ENCODE measurements around the gene B4GALT2.

The B4GALT2 gene

DNA sequence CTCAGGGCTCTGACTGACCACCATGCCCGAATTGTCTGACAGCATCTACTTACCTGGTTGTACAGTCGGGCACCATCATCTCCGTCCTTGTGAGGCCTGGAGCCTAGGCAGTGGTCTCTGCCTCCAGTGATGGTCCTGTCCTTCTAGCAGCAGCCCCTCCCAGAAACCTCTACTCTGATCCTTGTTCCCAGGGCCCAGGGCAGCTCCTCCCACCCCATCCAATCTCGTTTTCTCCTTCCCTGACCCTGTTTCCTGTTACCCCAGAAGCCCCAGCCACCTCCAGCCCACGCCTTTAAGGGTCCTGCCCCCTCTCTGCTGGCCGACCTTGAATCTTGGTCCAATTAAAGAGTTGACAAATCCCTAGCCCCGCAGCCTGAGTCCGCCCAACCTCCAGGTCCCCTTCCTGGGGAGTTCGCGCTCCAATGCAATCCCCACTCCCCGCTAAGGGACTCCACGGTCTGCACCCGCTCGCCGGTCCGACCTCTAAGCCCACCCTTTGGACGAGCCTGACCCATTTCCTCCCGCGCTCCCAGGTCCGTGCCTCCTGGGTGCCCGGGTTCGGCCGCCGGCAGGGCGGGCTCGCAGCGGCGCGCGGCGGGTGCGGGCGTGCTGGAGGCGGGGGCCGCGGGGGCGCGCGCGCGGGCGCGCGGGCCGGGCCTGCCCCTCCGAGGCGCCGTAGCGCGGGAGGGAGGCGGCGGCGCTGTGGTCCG is at the start of gene B4GALT2:
Gene B4GALT2 (plus strand): TSS at position 660 of the 710 bp plus-strand sequence. CDS start 1,951 bp downstream, outside the sequence.
- no peak for DNase-seq (ENCODE audit: low read depth)

DNA sequence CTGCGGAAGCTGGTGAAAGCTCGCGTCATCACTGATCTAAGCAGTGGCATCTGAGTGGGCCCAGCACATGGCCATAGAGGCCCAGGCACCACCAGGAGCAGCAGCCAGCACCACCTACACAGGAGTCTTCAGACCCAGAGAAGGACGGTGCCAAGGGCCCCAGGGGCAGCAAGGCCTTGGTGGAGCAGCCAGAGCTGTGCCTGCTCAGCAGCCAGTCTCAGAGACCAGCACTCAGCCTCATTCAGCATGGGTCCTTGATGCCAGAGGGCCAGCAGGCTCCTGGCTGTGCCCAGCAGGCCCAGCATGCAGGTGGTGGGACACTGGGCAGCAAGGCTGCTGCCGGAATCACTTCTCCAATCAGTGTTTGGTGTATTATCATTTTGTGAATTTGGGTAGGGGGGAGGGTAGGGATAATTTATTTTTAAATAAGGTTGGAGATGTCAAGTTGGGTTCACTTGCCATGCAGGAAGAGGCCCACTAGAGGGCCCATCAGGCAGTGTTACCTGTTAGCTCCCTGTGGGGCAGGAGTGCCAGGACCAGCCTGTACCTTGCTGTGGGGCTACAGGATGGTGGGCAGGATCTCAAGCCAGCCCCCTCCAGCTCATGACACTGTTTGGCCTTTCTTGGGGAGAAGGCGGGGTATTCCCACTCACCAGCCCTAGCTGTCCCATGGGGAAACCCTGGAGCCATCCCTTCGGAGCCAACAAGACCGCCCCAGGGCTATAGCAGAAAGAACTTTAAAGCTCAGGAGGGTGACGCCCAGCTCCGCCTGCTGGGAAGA is 48.7 kb upstream of the B4GALT2 start:
- DNase-seq (ENCODE audit: low read depth): no peak

GRCh38 chr1:43930949-43931275 is 48.1 kb upstream of the B4GALT2 start:
- DNase-seq (ENCODE audit: low read depth): no peak

DNA sequence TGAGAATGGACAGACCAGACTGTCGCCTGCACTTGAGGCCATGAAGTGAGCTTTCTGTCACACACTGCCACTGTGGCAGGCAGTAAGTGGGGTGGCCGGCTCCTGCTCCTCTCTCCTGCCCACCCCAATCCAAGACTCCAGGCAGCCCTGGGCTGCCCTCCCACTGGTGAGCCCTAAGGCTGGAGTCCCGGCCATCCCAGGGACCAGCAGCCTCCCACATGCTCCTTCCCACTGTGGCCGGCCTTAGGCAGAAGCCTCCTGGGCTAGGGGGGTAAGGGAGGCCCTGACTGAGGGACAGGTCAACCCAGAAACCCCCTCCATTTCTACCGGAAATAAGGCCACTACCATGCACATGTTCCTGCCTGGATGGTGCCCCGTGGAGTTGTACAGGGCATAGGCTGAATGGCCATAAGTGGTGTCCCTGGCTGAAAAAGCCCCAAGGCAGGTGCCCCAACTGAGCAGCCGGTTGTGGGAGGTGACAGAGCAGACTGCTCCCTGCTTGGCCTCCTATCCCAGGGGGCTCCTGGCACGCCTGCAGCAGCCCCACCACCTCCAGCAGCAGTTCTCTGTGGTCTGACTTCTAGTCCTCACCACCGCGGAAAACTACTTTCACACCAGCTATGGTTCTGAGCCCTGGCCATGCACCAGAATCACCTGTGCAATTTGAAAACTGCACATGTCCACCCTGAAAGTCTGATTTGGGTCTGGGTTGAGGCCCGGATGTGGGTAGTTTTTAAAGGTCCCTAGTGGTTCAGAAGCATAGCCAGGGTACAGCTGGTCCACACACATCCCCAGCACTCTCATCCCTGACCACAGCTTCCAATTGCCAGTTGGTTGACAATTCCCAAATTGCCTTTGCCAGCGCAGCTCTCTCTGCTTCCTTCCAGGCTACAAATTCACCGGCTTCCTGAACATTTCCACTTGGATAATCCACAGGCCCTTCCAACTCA is 47.0 kb upstream of the B4GALT2 start:
- DNase-seq (ENCODE audit: low read depth): no peak

GRCh38 chr1:43932786-43933385 is 46.1 kb upstream of the B4GALT2 start:
- no peak for DNase-seq (ENCODE audit: low read depth)

DNA sequence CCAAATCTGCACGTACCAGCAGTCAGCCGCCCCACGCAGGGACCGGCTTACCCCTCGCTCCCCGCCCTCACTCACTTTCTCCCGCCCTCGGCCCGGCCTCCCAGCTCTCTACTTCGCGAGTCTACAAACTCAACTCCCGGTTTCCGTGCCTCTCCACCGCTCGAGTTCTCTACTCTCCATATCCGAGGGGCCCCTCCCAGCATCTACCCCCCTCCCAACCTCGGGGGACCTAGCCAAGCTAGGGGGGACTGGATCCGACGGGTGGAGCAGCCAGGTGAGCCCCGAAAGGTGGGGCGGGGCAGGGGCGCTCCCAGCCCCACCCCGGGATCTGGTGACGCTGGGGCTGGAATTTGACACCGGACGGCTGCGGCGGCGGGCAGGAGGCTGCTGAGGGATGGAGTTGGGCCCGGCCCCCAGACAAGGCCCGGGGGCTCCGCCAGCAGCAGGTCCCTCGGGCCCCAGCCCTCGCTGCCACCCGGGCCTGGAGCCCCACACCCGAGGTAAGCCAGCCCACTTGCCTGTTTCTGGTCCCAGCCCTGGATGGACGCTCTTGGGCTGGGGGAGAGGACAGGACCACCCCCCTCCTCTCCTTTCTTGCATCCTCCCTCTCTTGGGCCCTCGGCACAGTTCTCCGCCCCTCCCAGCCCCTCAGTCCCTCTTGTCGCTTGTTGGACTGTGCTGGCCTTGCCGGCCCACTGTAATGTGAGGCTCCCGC is 45.5 kb upstream of the B4GALT2 start, which contains the start of gene ARTN:
Gene ARTN (plus strand): TSS at position 416 of the 715 bp plus-strand sequence. CDS start 1,856 bp downstream, outside the sequence.
- no peak for DNase-seq (ENCODE audit: low read depth)

DNA sequence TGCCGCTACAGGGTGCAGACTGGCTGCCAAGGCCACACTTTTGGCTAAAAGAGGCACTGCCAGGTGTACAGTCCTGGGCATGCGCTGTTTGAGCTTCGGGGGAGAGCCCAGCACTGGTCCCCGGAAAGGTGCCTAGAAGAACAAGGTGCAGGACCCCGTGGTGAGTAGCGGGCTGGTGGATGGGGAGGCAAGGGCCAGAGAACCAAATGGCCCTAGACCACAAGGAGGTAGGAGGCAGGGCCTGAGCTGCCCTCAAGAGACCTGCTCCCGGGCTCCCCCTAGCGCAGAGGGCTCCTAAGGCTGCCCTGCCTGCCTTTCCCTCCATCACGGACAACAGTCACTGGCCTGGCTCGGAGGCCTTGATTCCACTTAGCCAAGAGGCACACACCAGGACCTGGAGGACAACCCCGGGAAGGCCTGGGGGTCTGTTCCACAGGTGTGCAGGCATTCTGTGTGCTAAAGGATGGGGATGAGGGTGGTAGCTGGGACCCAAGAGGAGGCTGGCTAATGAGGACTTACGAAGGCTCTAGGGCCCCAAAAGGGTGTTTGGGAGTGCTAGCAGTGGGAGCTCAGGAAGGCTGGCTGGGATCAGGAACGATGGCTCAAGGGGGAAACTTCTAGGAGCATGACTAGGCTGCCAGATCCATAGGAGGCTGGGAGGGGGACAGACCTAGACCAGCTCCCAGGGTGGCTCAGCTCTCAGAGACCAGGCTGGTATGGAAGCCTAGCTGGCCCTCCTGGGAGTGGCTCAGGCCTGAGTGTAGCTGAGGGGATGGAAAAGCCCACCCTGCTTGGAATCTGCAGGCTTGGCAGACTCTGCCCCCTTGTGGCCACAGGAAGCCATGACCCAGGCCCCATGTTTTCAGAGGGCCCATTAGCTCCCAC is 44.7 kb upstream of the B4GALT2 start:
- DNase-seq (ENCODE audit: low read depth): peak; percentile 18

GRCh38 chr1:43934986-43935324 is 44.1 kb upstream of the B4GALT2 start:
- no peak for DNase-seq (ENCODE audit: low read depth)

DNA sequence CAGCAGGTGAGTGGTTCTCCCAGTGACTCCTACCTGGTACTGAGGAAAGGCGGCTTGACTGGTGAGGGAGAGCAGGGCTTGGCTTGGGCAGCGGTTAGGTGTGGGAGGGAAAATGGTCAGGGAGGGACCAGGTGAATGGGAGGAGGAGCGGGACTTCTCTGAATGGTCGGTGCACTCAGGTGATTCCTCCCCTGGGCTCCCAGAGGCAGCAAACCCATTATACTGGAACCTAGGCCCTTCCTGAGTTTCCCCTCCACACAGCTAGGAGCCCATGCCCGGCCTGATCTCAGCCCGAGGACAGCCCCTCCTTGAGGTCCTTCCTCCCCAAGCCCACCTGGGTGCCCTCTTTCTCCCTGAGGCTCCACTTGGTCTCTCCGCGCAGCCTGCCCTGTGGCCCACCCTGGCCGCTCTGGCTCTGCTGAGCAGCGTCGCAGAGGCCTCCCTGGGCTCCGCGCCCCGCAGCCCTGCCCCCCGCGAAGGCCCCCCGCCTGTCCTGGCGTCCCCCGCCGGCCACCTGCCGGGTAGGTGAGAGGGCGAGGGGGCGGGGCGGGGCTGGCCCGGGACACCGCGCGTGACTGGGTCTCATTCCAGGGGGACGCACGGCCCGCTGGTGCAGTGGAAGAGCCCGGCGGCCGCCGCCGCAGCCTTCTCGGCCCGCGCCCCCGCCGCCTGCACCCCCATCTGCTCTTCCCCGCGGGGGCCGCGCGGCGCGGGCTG is 43.1 kb upstream of the B4GALT2 start:
- DNase-seq (ENCODE audit: low read depth): no peak

DNA sequence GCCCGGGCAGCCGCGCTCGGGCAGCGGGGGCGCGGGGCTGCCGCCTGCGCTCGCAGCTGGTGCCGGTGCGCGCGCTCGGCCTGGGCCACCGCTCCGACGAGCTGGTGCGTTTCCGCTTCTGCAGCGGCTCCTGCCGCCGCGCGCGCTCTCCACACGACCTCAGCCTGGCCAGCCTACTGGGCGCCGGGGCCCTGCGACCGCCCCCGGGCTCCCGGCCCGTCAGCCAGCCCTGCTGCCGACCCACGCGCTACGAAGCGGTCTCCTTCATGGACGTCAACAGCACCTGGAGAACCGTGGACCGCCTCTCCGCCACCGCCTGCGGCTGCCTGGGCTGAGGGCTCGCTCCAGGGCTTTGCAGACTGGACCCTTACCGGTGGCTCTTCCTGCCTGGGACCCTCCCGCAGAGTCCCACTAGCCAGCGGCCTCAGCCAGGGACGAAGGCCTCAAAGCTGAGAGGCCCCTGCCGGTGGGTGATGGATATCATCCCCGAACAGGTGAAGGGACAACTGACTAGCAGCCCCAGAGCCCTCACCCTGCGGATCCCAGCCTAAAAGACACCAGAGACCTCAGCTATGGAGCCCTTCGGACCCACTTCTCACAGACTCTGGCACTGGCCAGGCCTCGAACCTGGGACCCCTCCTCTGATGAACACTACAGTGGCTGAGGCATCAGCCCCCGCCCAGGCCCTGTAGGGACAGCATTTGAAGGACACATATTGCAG is 42.4 kb upstream of the B4GALT2 start:
- no peak for DNase-seq (ENCODE audit: low read depth)

DNA sequence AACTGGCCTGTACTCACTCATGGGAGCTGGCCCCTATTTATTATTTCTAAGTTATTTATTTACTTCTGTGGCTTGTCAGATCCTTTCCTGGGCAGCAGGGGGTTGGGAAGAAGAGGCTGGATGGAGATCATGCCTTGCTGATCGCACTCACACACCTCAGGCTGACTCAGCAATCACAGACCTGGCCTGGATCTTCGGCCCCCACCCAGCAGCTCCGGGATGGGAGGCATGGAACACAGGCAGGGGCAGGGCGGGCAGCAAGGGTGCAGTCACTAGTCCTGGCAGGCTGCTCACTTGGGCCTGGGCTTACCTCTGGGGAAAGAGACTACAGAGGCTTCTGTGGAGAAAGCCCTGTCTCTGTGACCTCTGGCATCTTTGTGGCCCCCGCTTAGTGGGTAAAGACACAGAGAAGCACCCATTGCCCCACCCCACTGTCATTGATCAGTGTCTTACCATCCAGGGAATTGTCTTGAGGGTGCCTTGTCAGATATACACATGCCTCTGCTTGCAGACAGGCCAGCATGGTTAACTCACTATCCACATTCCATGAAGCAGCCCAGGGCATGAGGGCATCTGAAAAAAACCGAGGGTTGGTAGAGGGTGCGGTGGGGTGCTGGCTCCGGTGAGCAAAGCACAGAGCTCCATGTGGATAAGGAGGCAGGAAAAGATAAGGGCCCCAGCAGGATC is 41.7 kb upstream of the B4GALT2 start:
- no peak for DNase-seq (ENCODE audit: low read depth)

DNA sequence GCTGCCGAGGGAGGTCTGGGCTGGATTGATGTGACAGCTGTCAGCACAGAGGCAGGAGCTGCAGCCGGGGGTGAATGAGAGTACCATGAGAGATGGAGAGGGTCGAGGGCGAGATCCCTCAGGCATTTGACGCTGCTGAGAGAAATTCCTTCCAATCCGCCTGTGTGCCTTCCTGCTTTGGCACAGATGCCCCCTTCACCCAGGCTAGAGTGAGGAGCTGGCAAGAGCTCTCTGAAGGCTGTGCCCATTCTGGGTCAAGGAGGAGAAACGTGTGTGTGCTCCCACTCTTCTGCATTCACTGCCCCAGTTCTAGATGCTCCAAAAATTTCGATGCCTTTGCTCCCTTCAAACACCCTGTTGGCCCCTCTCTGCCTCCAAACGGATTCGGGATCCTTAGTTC is 40.6 kb upstream of the B4GALT2 start:
- DNase-seq (ENCODE audit: low read depth): no peak

- DNase-seq (ENCODE audit: low read depth): no peak
These were observed 40.0 kb upstream of the B4GALT2 start for GRCh38 chr1:43938892-43939587.

- DNase-seq (ENCODE audit: low read depth): no peak
These were observed 36.6 kb upstream of the B4GALT2 start for GRCh38 chr1:43942411-43942810.

DNA sequence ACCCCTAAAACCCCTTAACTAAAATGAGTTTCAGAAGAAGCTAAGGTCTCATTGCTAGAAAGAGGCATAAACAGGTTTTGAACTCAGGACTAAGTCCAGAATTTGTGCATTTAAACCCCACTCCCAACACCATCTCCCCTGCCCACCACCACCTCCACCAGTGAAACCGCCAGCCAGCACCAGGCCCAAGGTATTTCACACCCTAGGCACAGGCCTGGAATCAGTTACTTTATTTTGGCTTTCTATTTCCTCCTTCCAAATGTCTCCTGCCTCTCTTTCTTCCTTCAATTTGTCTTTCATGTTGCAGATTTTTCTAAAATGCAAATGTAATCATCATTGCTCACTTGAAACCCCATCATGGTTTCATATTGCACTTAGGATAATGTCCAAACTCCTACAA is 34.1 kb upstream of the B4GALT2 start:
- no peak for DNase-seq (ENCODE audit: low read depth)

GRCh38 chr1:43945674-43946235 is 33.3 kb upstream of the B4GALT2 start:
- DNase-seq (ENCODE audit: low read depth): no peak

Measured in stromal cell of bone marrow (primary cell).